ENCODE results near the gene TF.
A peak's percentile ranks its signal among the peaks of the same experiment; 100 is the strongest.
"Not testable (repeated sequence)": the region's sequence is repeated elsewhere in the genome, so short reads cannot be mapped to it uniquely, and the experiment has no call there.

Gene TF

DNA sequence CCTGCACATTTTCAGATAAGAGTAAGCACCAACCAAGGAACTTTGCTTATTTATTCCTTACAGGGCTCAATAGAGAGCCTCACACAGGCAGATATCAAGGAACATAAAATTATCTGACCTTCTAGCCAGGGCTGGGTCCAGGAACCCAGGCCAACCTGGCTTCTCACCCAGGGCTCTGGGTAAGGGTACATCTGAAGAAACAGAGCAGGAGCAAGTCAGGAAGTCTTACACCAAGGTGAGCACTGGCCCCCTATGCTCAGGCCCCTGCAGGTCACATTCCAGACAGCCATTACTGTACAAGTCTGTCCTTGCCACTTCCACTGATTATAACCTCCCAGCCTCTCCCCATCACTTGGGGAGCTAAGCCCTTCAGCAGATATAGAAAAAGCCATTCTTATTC is 19.1 kb downstream of the TF start:
- ATAC-seq (no peak), DNase-seq (no peak)

DNA sequence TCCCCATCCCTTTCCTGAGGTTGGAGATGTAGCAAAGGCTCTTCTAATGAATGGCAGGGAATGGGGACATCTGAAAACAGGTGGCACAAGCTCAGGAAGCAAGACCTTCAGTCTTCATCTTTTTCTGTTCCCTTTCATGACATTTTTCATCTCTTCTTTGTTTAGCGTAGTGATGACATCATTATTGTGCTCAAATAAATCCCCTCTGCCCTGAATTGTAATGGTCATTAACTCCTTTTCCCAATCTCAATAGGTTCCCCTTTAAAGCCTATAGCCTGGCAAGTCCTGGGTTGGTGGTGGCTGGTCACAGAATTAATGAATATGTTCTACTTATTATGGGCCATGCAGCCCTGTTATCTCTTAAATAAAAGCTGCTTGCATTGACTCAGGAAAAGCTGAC is 21.4 kb downstream of the TF start:
- no peak for DNase-seq
- no peak for ATAC-seq

DNA sequence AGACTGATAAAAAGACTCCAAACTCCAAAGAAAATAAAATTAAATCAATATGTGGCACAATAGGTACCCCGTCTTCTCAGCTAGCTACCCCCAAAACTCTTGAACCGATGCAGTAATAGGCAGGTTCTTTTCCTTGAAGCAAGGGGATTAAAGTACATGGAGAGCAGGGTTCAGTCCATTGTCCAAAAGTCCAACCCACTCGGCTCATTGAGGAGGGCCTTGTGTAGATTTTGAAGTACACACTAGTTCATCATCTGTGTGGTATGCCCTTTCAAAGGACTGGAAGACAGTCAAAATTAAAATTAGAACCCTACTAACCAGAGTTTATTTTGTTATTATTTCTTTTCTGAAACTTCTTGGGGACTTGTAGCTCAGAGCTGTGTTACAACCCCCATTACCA is 23.3 kb downstream of the TF start:
- ATAC-seq: no peak
- DNase-seq: no peak

DNA sequence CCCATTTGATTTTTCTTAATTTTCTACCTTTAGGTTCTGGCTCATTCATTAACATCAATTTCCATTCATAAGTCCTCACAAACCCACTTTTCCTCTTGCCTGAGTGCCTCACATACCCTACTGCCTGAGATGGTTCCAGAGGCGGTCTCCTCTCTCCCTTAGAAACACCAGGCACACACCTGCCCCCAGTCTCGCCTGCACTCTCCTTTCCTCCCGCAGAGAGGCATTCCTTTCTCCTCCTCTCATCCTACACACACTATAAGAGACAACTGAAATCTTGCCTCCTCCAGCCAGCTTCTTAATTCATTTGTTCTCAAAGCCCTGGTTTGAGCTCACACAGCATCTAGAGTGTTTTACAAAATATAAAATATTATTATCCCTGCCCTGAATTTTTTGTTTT is 27.5 kb downstream of the TF start:
- DNase-seq (no peak), ATAC-seq (no peak)

DNA sequence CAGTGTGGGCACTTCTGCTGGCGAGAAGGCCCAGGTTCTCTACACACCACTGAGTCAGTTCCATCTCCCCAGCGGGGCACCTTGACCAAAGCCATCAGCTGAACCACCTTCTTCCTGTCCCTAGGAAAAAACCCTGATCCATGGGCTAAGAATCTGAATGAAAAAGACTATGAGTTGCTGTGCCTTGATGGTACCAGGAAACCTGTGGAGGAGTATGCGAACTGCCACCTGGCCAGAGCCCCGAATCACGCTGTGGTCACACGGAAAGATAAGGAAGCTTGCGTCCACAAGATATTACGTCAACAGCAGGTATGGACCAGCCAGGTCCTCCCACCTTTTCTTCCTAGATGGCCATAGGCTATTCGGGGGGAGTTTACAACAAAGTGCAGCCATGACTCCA is 29.1 kb downstream of the TF start:
- DNase-seq (no peak), ATAC-seq (no peak)

DNA sequence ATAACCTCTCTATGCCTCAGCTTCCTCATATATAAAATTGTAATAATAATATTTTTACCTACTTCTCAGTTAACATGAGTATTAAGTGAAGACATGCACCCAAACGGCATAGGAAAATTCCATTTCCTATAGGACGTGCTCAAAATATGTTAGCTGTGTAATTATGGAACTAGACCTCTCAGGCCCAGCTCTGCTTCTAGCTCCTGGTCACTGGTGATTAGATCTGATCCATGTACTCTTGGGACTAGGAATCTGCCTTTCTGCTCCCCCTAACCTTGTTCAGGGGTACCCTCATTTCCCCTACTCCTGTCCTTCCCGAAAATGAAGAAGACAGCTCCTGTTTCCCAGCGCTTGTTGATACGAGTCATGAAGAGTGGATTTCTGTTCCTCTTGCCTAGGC is 29.6 kb downstream of the TF start:
- DNase-seq (no peak), ATAC-seq (no peak)

DNA sequence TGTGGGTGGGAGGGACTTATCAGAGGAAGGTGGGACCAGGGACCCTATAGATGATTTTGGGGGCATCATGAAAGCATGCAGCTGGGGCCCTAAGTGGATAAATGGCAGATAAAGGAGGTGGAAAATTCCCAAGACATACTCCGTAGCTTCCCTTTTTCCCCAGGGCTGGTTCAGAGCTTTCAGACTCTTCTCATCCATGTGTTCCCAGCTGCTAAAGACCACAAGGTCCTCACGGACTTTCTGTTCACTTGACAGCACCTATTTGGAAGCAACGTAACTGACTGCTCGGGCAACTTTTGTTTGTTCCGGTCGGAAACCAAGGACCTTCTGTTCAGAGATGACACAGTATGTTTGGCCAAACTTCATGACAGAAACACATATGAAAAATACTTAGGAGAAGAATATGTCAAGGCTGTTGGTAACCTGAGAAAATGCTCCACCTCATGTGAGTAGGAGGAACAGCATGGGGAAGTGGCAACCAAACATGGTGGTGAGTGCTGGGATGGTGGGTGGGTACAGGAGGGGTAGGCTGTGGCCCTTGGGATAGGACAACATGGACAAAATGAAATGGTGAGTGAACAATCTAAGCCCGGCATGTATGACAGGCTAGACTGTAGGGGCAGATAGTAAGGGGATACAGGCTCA is 30.7 kb downstream of the TF start:
- ATAC-seq (no peak), DNase-seq (no peak)

DNA sequence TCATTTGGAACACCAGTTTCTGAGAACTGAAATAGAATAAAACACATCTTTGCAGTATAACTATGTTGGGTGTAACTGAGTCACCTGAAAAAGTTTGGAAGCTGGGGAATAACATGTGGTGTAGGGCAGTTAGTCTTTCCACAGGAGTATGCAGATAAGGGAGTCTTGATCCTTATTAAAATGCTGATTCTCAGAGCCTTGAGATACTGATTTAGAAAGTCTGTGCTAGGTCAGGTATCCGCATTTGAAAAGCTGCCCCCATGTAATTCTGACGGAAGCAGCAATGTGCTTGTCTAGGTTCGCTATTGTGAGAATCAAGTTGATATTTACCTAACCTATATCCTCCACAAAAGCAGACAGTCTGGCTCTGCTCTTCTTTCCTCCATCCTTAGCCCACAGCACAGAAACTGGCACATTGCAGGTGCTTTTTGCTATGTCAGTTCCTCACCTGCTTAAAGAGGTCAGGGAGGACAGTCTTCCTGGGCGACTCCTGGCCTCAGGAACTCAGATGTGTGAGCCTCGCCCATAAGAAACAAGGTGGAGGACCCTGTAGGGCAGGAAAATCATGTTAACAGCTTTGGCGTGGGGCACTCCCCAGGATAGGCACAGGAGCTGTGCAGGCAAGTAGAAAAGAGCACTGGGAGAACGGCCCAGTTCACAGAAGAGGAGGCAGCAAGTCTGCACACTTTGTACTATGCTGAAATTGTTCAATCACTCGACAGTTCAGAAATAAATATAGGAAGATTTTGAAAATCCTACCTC is 31.8 kb downstream of the TF start:
- ATAC-seq: no peak
- no peak for DNase-seq

DNA sequence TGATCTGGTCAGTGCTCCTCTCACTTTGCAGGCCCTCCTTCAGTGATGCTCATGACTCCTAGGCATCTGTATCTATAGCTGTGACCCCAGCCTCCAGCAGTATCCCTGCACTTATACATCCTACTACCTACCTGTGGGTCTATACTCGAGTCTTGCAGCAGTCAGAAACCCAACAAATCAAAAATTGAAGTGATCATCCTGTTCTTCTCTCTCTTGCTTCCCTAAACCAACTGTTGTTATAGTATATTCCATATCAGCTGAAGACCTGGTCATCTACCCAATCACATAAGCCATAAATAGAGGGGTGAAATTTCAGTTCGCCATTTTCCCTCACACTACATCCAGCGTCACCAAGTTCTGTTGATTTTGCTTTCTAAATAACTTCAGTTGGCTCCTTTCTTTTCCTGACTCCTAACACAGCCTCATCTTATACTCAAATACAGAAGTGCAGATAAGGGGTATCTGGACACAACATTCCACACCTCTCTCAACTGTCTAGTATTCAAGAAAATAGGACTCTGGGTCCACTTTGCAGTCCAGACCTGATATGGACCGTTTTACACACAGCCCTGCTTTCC is 33.5 kb downstream of the TF start:
- ATAC-seq (no peak), DNase-seq (no peak)

DNA sequence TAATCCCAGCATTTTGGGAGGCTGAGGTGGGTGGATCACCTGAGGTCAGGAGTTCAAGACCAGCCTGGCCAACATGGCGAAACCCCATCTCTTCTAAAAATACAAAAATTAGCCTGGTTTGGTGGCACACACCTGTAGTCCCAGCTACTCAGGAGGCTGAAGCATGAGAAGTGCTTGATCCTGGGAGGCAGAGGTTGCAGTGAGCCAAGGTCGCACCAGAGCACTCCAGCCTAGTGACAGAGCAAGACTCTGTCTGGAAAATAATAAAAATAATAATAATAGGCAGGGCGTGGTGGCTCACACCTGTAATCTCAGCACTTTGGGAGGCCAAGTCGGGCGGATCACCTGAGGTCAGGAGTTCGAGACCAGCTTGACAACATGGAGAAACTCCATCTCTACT is 34.6 kb downstream of the TF start:
- ATAC-seq, DNase-seq: not testable (repeated sequence)

DNA sequence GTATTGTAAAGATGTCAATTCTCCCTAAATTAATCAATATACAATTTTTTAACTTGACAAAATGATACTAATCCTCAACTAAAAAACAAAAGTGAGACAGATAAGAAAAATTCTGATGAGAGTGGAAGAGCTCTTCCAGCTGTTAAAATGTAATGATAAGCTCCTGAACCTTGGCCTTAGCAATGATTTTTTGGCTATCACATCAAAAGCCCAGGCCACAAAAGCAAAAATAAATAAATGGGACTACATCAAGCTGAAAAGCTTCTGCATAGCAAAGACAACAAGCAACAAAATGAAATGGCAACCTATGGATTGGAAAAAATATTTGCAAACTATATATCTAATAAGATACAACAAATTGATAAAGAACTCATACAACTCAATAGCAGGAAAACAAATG is 35.4 kb downstream of the TF start:
- ATAC-seq: no peak
- no peak for DNase-seq

DNA sequence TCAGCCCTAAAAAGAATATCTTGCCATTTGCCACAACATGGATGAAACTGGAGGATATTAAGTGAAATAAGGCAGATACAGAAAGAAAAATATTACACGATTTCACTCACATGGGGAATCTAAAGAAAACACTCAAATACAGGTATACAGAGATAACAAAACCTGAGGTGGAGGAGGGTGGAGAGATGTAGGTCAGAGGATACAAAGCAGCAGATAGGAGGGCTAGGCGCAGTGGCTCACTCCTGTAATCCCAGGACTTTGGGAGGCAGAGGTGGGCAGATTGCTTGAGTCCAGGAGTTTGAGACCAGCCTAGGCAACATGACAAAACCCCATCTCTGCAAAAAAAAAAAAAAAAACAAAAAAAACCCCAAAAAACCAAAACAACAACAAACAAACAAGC is 36.3 kb downstream of the TF start:
- ATAC-seq: no peak
- DNase-seq: no peak

DNA sequence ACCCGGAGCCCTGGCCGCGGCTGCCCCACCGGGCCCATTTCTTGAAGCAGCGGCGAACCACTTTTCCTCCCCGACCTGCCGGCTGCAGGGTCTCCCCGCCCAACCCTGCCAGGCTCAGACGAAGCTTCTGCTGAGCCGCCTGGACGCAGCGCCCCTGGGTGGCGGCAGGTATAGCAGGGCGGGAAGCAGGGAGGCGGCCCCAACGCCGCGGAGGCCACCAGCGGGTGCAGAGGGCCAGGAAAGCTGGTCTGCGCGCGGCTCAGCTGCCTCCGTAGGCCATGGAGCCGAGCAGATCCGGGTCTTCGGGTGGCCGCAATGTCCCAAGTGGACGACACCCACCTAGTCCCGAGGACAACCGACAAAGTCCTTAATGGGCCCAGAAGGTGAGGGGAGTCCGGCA is 37.6 kb downstream of the TF start:
- ATAC-seq: no peak
- DNase-seq: no peak

DNA sequence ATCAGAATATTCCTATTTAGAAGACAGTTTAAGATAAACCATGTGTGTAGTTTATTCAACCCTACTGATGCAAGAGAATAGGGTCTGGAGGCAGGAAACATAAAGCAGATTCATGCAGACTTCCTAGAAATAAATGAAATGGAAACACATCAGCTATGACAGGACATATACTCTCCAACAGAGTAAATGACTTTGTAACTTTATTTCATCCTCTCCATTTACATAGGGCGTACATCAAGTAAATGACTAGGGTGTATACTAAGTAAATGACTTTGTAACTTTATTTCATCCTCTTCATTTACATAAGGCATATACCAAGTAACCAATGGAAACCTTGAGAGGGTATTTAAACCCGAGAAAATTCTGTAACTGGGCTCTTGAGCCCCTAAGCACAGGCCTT is 41.8 kb downstream of the TF start:
- no peak for ATAC-seq
- no peak for DNase-seq

DNA sequence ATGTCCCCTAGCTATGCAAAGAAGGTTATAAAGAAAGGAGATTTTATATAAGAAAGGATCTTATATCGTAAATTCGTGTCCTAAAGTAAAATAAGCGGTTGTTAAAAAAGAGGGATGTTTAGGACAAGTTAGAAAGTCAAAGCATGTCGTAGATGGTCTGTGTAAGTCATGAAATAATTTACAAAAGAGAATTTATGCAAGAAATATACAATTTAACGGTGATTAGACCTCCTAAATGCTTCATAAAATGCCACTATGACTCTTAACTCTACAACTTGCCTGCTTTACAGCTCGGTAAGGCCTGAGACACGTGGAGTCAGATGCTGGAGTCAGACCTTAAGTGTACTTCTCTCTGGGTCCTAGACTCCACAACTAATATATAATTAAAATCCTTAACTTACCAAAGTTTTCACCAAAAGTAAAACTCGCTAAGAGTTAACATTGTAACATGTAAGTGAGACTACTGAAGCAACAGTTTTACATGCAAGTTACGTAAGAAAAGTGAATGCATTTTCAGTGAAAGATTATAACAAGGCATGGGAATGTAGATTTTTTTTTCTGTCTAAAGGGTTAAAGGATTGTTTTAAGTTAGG is 46.1 kb downstream of the TF start:
- ATAC-seq (no peak), DNase-seq (no peak)

DNA sequence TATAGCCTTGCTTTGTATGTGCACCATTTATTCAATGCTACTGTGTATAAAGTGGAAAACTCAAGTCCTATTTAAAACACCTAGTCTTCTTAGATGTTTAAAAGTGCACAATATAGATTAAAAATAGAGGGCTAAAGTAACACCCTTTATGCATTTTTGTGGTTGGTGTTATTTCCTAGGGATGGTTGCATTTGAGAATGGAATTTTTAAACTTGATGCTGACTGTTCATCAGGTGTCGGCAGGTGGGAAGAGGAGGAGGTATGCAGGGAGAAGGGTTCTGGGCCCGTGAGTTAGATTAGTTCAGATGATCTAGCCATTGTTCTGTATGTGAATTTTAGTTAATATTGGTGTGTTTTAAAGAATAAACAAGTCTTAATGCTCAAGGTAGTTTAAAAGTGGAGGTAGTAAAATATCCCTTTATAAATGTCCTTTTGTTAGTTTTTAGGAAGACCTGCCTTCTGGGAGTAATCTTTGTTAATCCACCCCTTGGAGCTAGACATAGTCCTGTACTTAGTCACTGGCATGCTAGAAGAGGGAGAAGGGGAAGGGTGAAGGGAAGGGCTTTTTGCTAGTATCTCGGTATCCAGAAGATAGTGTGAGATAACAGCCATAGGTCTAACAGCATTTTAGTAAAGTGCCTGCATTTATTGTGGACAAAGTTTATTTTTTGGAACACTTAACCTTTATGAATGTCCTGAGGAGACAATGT is 51.4 kb downstream of the TF start:
- no peak for DNase-seq
- ATAC-seq: no peak

DNA sequence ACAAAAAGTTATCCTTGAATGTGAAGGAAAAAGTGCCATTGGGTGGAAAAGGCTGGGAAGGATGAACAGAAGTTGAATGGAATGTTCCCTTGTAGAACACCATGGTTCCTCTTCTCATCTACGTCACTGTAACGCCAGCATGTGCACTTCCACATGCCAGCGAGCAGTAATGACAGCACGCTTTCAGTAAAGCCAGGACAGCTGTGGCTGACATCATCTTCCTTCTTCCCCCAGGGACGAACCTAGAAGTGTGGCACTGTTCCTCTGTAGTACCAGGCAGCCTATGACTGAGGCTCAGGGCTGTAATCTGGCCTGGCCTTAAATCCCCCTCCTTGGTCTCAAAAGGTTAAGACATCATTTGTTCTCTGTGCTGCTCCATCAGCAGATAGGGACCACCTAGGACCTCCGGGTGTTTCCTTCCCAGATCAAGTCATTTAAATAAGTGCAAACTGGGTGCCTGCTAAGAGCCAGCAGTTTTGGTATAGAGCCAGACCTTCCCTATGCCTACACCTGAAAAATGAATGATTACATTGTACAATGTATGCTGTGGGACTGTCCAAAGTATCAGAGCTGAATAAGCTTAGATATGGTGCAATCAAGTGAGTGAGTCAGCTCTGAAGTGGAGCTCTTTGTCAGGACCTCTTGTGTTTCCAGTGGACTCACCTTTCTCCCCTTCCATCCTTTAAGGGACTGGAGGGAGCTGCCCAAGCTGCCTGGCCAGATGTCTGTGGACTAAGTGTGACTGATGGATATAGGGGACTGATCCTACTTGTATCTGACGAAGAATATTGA is 53.8 kb downstream of the TF start:
- peak; percentile 37 for ATAC-seq

DNA sequence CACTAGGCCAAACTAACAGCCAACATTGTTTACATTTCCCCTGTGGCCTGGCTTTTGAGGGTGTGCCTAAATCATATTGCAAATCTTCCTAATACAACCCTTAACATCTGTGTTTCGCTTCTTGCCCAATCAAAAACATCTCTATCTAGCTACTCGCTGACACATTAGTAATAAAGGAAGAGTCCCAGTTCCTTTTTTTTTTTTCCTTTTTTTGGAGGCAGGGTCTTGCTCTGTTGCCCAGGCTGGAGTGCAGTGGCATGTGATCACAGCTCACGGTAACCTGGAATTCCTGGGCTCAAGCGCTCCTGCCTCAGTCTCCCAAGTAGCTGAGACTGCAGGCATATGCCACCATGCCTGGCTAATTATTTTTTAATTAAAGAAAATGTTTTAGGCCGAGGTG is 57.3 kb downstream of the TF start:
- DNase-seq (no peak), ATAC-seq (no peak)

More for the DNA sequence above, 53.8 kb downstream of the TF start:
- no peak for DNase-seq

DNA sequence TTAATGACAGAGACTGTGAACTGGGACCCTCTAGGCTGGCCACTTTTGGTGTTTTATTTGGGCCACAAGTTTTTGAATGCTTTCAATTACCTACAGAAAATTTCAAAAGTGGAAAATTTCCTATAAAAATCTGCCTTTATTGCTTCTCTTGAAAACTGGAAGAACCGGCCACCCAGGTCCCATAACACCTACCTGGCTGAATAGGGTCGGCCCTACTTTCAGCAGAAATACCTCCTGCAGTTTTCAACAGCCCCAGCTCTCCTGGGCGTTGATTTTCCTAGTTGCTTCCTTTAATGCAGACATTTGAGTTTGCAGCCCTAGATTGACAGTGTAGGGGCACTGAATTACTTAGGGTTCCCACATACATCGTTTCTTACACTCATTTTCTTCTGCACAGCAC is 58.7 kb downstream of the TF start:
- DNase-seq: no peak
- no peak for ATAC-seq

DNA sequence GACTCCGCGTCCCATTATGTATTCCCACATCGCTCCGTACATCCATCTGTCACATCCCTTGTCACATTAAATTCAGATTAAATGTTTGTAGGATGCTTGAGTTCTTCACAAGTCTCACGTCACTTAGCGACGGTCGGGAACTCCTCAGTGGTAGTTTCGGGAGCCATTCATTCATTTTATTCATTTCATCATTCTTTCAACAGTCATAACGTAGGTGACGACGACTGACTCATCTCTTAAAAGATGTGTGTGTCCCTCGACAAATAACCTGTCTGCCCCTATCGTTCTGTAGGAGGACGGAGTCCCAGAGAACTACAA is 59.1 kb downstream of the TF start:
- DNase-seq (no peak), ATAC-seq (no peak)

DNA sequence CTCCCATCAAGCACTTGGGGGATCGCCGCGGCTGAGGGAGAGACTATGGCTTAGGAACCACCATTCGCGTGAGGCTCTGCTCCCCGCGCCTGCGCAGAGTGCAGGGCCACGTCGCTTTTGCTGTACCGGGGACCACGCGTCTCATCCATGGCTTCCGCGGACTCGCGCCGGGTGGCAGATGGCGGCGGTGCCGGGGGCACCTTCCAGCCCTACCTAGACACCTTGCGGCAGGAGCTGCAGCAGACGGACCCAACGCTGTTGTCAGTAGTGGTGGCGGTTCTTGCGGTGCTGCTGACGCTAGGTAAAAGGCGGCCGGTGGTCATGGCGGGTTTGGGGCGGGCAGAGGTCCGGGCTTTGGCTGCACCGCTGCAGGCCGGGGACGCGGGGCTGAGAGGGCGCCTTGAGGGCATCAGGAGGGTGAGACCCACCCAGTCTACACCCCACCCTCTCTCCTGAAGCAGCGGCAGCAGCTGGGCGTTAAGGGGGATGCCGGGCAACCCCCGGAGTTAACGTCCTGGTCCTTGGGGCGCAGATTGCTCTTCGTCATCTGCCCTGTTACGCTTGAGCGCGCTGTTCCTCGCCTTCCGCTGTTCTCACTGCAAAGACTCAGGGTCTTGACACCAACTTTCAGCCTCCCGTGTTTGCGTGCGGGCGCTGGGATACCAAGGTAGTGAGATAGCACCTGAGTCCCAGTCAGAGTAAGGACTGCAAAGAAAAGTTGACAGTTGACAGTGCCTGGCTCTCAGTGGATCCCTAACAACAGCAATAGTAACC is 59.7 kb downstream of the TF start, which contains the start of gene SRPRB:
TSS of gene SRPRB (plus strand) at position 114 of the 774 bp plus-strand sequence. CDS start at position 148, 34 bp downstream.
- peak; percentile 99 for ATAC-seq
- peak; percentile 94 for DNase-seq
